Gastrocnemius medialis (tissue), 4 donors: Measurements from ENCODE around the gene NUDT8. TPM values are rescaled to one million over a fixed set of nuclear protein-coding genes. Genes with fewer than 3 reads are reported as not detected.

Source experiments
- ATAC-seq, 2 donors: fragments of 150-250 bp; one replicate each; pipeline ENCODE4 v1.9.1; 2016
- DNase-seq, 2 donors: peaks; one replicate each; pipeline ENCODE4 v3.0.0-alpha.2; 2019
- H3K27ac ChIP-seq, 4 donors: fragments of 200-600 bp; sonication (generic); 1 replicate in 1 of 4; 2 replicates in 3 of 4; pipeline ENCODE4 v1.5.1; 2016 to 2018; ENCODE audit warnings: mild to moderate bottlenecking in 2 of 4, moderate library complexity in 1 of 4
- H3K27me3 ChIP-seq, 3 donors: fragments of 200-600 bp; sonication (generic) in 2 of 3; 1 replicate in 1 of 3; 2 replicates in 2 of 3; pipeline versions ENCODE4 v1.5.1 to v1.6.0; 2016 to 2019; ENCODE audit warnings: mild to moderate bottlenecking in 1 of 3, moderate library complexity in 1 of 3
- H3K36me3 ChIP-seq, 2 donors: fragments of 200-600 bp; sonication (generic) in 1 of 2; one replicate each; pipeline ENCODE4 v1.5.1; 2017 to 2018
- H3K4me1 ChIP-seq, 2 donors: fragments of 200-600 bp; sonication (generic) in 1 of 2; one replicate each; pipeline ENCODE4 v1.5.1; 2016 to 2017; ENCODE audit warnings: mild to moderate bottlenecking in 2 of 2
- H3K4me3 ChIP-seq, 4 donors: fragments of 200-600 bp; sonication (generic) in 3 of 4; 1 replicate in 1 of 4; 2 replicates in 3 of 4; pipeline ENCODE4 v1.5.1; 2016 to 2019; ENCODE audit warnings: mild to moderate bottlenecking in 2 of 4
- H3K9me3 ChIP-seq, 3 donors: fragments of 200-600 bp; sonication (generic) in 2 of 3; 1 replicate in 1 of 3; 2 replicates in 2 of 3; pipeline ENCODE4 v1.5.1; 2016 to 2019
- CTCF ChIP-seq, 5 experiments: fragments of 450-650 bp in 3 of 5; fragments of 200-600 bp in 2 of 5; sonication (generic) in 2 of 5; IDR thresholded peaks in 4 of 5; conservative IDR thresholded peaks in 1 of 5; 1 replicate in 4 of 5; 2 replicates in 1 of 5; pipeline ENCODE4 v1.5.1; 2016 to 2019; ENCODE audit warnings: antibody characterized with exemption in 5 of 5, mild to moderate bottlenecking in 3 of 5, moderate library complexity in 3 of 5
- POLR2A ChIP-seq, 2 donors: fragments of 450-650 bp; IDR thresholded peaks; one replicate each; pipeline ENCODE4 v1.6.1; 2017; ENCODE audit warnings: antibody characterized with exemption in 2 of 2, mild to moderate bottlenecking in 2 of 2, moderate library complexity in 2 of 2
- in situ Hi-C, 4 donors: fragments of 200-750 bp; cut with MboI; loops; one replicate each; pipeline versions ENCODE4 v1.15.0 to v1.8.0; 2017; ENCODE audit warnings: low sequenced_read_pairs in 4 of 4
- intact Hi-C: fragments of 100-400 bp; cut with DNase I; formaldehyde crosslinking; loops from one replicate; pipeline ENCODE4 v1.15.1; 2023; ENCODE audit warnings: low total_unique reads
- total RNA-seq, 4 donors: library from RNA; depleted of rRNA; stranded (reverse); fragments of >200 nt; gene quantifications; one replicate each; pipeline versions ENCODE4 v1.1.0 to v1.2.3, GENCODE V29; 2016

NUDT8 gene
- total RNA-seq, 4 donors from 2014 or later: 23.3 to 42.4 (median 36.2) TPM

GRCh38 chr11:67667490-67668191 is 37.9 kb upstream of the NUDT8 start:
- H3K27me3 ChIP-seq: peaks cover 0 to 2% (median 0%) of the 10 kb centered on the region in 3 donors
- intact Hi-C loops: no loop called here
- no peak overlapping the region for H3K27ac ChIP-seq
- no peaks in the 10 kb centered on the region for H3K9me3 ChIP-seq
- H3K36me3 ChIP-seq: no peaks in the 10 kb centered on the region
- DNase-seq (no peak), ATAC-seq (no peak)
- H3K4me1 ChIP-seq: no peaks in the 10 kb centered on the region
- TF ChIP-seq CTCF (IDR thresholded peaks at IDR 0.05 in 4 of 5, conservative IDR thresholded peaks at IDR 0.05 in 1 of 5) (no peak), POLR2A (IDR thresholded peaks at IDR 0.05) (no peak)
- in situ Hi-C loops: no loop called here
- no peak overlapping the region for H3K4me3 ChIP-seq

- TF ChIP-seq POLR2A (IDR thresholded peaks at IDR 0.05): no peak
- no peak for TF ChIP-seq CTCF (IDR thresholded peaks at IDR 0.05 in 4 of 5, conservative IDR thresholded peaks at IDR 0.05 in 1 of 5)
- in situ Hi-C loops: no loop called here
- no peaks in the 10 kb centered on the region for H3K36me3 ChIP-seq
- DNase-seq (no peak), ATAC-seq (no peak)
- no peak overlapping the region for H3K27ac ChIP-seq
- H3K4me1 ChIP-seq: no peaks in the 10 kb centered on the region
- no peak overlapping the region for H3K4me3 ChIP-seq
- H3K9me3 ChIP-seq: no peaks in the 10 kb centered on the region
- H3K27me3 ChIP-seq: peaks cover 0 to 2% (median 0%) of the 10 kb centered on the region in 3 donors
- intact Hi-C loops: no loop called here
Observed at GRCh38 chr11:67666676-67667489, 37.1 kb upstream of the NUDT8 start.

DNA sequence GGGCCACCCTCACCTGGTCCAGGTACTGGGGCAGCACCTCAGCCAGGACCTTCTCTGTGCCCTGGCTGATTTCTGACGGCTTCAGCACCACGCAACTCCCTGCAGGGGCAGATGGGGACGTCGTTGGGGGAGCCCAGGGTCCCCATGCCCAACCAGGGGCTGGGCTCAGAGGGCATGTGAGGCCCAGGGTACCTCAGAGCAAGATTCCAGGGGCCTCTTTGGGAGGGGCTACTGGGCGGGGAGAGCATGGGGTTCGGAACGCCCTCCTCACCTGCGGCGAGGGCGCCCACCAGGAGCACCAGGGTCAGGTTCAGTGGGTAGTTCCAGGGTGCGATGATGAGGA is 36.5 kb upstream of the NUDT8 start:
- ATAC-seq (no peak), DNase-seq (no peak)
- intact Hi-C loops (no loop called here), in situ Hi-C loops (no loop called here)
- Histone ChIP-seq H3K4me1 (no peaks in the 10 kb centered on the region), H3K4me3 (no peak overlapping the region), H3K9me3 (no peaks in the 10 kb centered on the region), H3K27me3 (peaks cover 0 to 2% (median 0%) of the 10 kb centered on the region in 3 donors), H3K36me3 (no peaks in the 10 kb centered on the region), H3K27ac (no peak overlapping the region)
- no peak for TF ChIP-seq CTCF (IDR thresholded peaks at IDR 0.05 in 4 of 5, conservative IDR thresholded peaks at IDR 0.05 in 1 of 5)
- TF ChIP-seq POLR2A (IDR thresholded peaks at IDR 0.05): no peak

DNA sequence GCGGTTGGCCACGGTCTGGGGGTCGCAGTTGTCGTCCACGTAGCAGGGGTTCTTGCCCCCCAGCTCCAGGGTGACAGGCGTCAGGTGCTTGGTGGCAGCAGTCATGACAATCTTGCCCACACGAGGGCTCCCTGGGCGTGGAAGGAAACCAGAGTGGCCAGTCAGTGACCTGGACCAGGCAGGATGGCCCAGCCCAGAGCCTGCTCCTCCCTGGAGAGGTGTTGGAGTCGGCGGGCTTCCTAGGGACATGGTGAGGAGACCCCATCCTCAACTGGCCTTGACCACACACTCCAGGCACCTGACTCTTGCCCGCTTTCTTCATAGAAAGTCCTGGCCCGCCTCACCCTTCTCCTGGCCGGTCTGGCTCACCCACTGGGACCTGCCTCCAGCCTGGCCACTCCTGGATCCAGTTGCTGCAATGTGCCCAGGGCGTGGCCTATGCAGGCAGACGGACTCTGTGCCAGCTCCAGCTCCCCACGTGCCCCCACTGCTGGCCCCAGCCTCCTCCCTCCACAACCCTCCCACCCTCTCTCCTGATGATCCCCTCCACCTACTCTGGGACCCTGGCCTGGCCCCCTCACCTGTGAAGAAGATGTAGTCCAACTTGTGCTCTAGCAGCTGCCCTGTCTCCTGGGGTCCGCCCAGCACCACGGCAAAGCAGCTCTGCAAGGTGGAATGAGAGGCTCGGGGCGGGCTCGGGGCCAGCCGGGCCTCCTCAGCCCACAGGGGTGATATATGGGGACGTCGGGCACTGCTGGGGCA is 36.0 kb upstream of the NUDT8 start:
- Histone ChIP-seq H3K4me3 (no peak overlapping the region), H3K9me3 (no peaks in the 10 kb centered on the region), H3K27ac (no peak overlapping the region), H3K4me1 (no peaks in the 10 kb centered on the region), H3K27me3 (peaks cover 0 to 2% (median 0%) of the 10 kb centered on the region in 3 donors), H3K36me3 (no peaks in the 10 kb centered on the region)
- no peak for DNase-seq
- in situ Hi-C loops: no loop called here
- TF ChIP-seq CTCF (IDR thresholded peaks at IDR 0.05 in 4 of 5, conservative IDR thresholded peaks at IDR 0.05 in 1 of 5): no peak
- TF ChIP-seq POLR2A (IDR thresholded peaks at IDR 0.05): no peak
- intact Hi-C loops: no loop called here
- no peak for ATAC-seq
